GM12878 (cell line): Measurements from ENCODE around the gene ANKFY1. TPM values are rescaled to one million over a fixed set of nuclear protein-coding genes. Genes with fewer than 3 reads are reported as not detected.

Source experiments
- ATAC-seq: fragments of 200-7000 bp; cut with Tn5 transposase; 3 replicates; pipeline ENCODE4 v1.9.1; 2020; ENCODE audit warnings: mild to moderate bottlenecking, moderate library complexity
- BruUV-seq: library from RNA; stranded (reverse); fragments of 400-500 nt; replicated peaks from 2 replicates; lab custom pipeline; 2021; lab: Mats Ljungman, UMichigan
- CTCF ChIA-PET: fragments of 300-600 bp; sonication (Branson Sonifier 250); formaldehyde crosslinking; extraction: SDS; loops from one replicate; lab custom pipeline; 2021; ENCODE audit warnings: inconsistent platforms; lab: Yijun Ruan, JAX
- POLR2A ChIA-PET: fragments of 350-600 bp; formaldehyde crosslinking; extraction: SDS; loops from one replicate; lab custom pipeline; 2021; ENCODE audit warnings: inconsistent platforms; lab: Charles Lee
- RAD21 ChIA-PET: fragments of 300-600 bp; sonication (Branson Sonifier 250); formaldehyde crosslinking; loops from one replicate; lab custom pipeline; 2023; ENCODE audit warnings: antibody characterized with exemption; ENCODE audit not compliant: unreplicated experiment; lab: Charles Lee
- SMC1A ChIA-PET: fragments of 300-600 bp; sonication (Branson Sonifier 250); formaldehyde crosslinking; loops from one replicate; lab custom pipeline; 2023; ENCODE audit not compliant: unreplicated experiment, uncharacterized antibody; lab: Charles Lee
- DNase-seq: peaks from one replicate; pipeline ENCODE4 v3.0.0-alpha.2; 2011; ENCODE audit warnings: low read depth, low spot score
- FAIRE-seq: peaks from 3 replicates; lab custom pipeline; 2011; peaks lifted over from hg19 to GRCh38; lab: Jason Lieb, UNC
- H2AFZ ChIP-seq: 2 replicates; pipeline ENCODE4 v1.6.0; 2011; ENCODE audit warnings: low read depth, low read length, control low read depth; ENCODE audit not compliant: control insufficient read depth
- H3K27ac ChIP-seq: 2 replicates; pipeline ENCODE4 v1.5.1; 2011; ENCODE audit warnings: control low read depth; ENCODE audit not compliant: control insufficient read depth, insufficient read depth
- H3K27me3 ChIP-seq, 2 experiments: replicated peaks in 1 of 2; 2 replicates each; pipeline versions ENCODE4 v1.6.0 to v1.6.1; 2011; ENCODE audit warnings: low read length in 1 of 2; ENCODE audit not compliant: control insufficient read depth in 2 of 2, insufficient read depth in 2 of 2
- H3K36me3 ChIP-seq, 2 experiments: 2 replicates each; pipeline ENCODE4 v1.5.1; 2011; ENCODE audit warnings: low read length in 1 of 2; ENCODE audit not compliant: control insufficient read depth in 2 of 2, insufficient read depth in 2 of 2
- H3K4me1 ChIP-seq: 2 replicates; pipeline ENCODE4 v1.6.1; 2011; ENCODE audit warnings: mild to moderate bottlenecking, low read length, moderate library complexity, mixed read lengths; ENCODE audit not compliant: control insufficient read depth, insufficient read depth
- H3K4me2 ChIP-seq: 2 replicates; pipeline ENCODE4 v1.6.0; 2011; ENCODE audit warnings: control low read depth; ENCODE audit not compliant: control insufficient read depth, insufficient read depth
- H3K4me3 ChIP-seq: fragments of 200-600 bp; sonication (generic); 2 replicates; pipeline ENCODE4 v1.5.1; 2016
- H3K79me2 ChIP-seq: 2 replicates; pipeline ENCODE4 v1.6.0; 2011; ENCODE audit warnings: low read length; ENCODE audit not compliant: control insufficient read depth, insufficient read depth
- H3K9ac ChIP-seq: 2 replicates; pipeline ENCODE4 v1.8.0; 2011; ENCODE audit warnings: low read length, control low read depth, mixed read lengths; ENCODE audit not compliant: control insufficient read depth, insufficient read depth
- H3K9me3 ChIP-seq: replicated peaks from 3 replicates; pipeline ENCODE4 v1.5.1; 2011; ENCODE audit warnings: mild to moderate bottlenecking, low read length; ENCODE audit not compliant: control insufficient read depth, insufficient read depth
- H4K20me1 ChIP-seq: 2 replicates; pipeline ENCODE4 v1.6.0; 2011; ENCODE audit not compliant: control insufficient read depth, insufficient read depth
- CEBPB ChIP-seq, 2 experiments: fragments of 150-350 bp in 1 of 2; IDR thresholded peaks; 2 replicates each; pipeline ENCODE4 v1.6.1; 2012 to 2014; ENCODE audit warnings: low read depth in 2 of 2, low read length in 2 of 2, borderline replicate concordance in 1 of 2, inconsistent platforms in 1 of 2
- CREM ChIP-seq: IDR thresholded peaks from 2 replicates; pipeline ENCODE4 v1.6.1; 2014; ENCODE audit warnings: antibody characterized with exemption, low read depth
- KLF5 ChIP-seq: fragments of 450-650 bp; IDR thresholded peaks from 2 replicates; pipeline ENCODE4 v1.6.1; 2014; ENCODE audit warnings: mild to moderate bottlenecking; ENCODE audit not compliant: partially characterized antibody
- MYC ChIP-seq: IDR thresholded peaks from 2 replicates; pipeline ENCODE4 v1.6.1; 2011; ENCODE audit warnings: mild to moderate bottlenecking, low read length, moderate library complexity, inconsistent platforms; ENCODE audit not compliant: insufficient read depth, insufficient replicate concordance, insufficient read length, severe bottlenecking
- NFXL1 ChIP-seq: fragments of 450-650 bp; IDR thresholded peaks from 2 replicates; pipeline ENCODE4 v1.6.1; 2017; ENCODE audit warnings: antibody characterized with exemption, mild to moderate bottlenecking, borderline replicate concordance
- NFYB ChIP-seq: IDR thresholded peaks from 2 replicates; pipeline ENCODE4 v1.6.1; 2011; ENCODE audit warnings: low read depth, mild to moderate bottlenecking, low read length, improper control_type of control experiment, moderate library complexity; ENCODE audit not compliant: insufficient read depth
- ZBED1 ChIP-seq: IDR thresholded peaks from 2 replicates; pipeline ENCODE4 v1.6.1; 2016; ENCODE audit warnings: borderline replicate concordance
- WGBS: methylation state at CpG from one replicate; pipeline ENCODE4 v1.1.6; 2016; ENCODE audit warnings: low lambda C conversion rate; ENCODE audit not compliant: insufficient replicate concordance, insufficient coverage; ENCODE audit errors: missing lambda C conversion rate; 5-methylcytosine and 5-hydroxymethylcytosine counted together
- in situ Hi-C: fragments of 300-500 bp; cut with MboI; formaldehyde crosslinking; loops from 9 replicates; pipeline ENCODE4 v1.14.3; 2018; ENCODE audit warnings: mixed read lengths
- intact Hi-C: fragments of 100-400 bp; cut with micrococcal nuclease; formaldehyde crosslinking; loops from one replicate; pipeline ENCODE4 v1.14.2; 2022; ENCODE audit not compliant: unreplicated experiment
- polyA plus RNA-seq, 11 experiments: library from polyadenylated mRNA; depleted of rRNA in 4 of 11; unstranded in 6 of 11; stranded (reverse) in 5 of 11; fragments of >200 nt; fragmentation: Nextera tagmentation in 4 of 11; fragmentation: Illumina TruSeq in 1 of 11; extraction: Ambion mirVana in 4 of 11; extraction: Trizol in 1 of 11; gene quantifications; 1 replicate in 1 of 11; 2 replicates in 10 of 11; pipeline versions ENCODE4 v1.2.1 to v1.2.3, GENCODE V29; 2011 to 2016; ENCODE audit warnings: inconsistent platforms in 2 of 11, missing spikeins in 2 of 11, low read depth in 1 of 11
- total RNA-seq, 4 experiments: library from RNA; depleted of rRNA in 3 of 4; stranded (reverse); fragments of >200 nt in 3 of 4; fragmentation: Illumina TruSeq in 1 of 4; extraction: Trizol in 1 of 4; gene quantifications; 2 replicates each; pipeline versions ENCODE4 v1.2.1 to v1.2.3, GENCODE V29; 2013 to 2021
- TF ChIP-seq, protein P1 (sequence below): fragments of 150-350 bp; IDR thresholded peaks from 2 replicates; pipeline ENCODE4 v1.6.1; 2016; ENCODE audit warnings: low read depth, low read length

Gene ANKFY1
- total and polyA plus RNA-seq, 10 of the 15 experiments (the other 5 are each of a cell fraction or from before 2014, with no cell fraction given) = 3.0 to 27.7 (median 16.4) TPM

DNA sequence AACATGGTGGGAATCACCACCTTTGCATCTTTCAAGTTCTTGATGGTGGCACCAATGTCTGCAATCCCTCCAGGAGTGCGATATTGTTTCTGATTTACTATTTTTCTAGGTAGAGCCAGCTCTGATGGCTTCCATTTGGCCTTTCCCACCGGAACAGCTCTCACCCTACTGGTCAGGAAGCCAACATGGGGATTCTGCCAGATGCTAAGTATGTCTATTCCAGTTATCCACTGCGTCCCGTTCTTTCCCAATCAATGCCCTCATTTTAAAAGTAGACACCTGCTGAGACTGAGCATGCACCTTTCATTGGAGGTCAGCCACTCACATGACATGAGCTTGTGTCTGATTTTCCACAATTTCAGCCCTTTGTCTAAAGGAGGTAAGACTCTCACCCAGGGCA is 144.5 kb downstream of the ANKFY1 start (continued):
- TF ChIP-seq KLF5 = no peak
- no peak for TF ChIP-seq MYC
- TF ChIP-seq ZBED1 = no peak
- no peak for TF ChIP-seq NFXL1
- no peak for TF ChIP-seq CEBPB (IDR thresholded peaks at IDR 0.05; ENCODE audit: borderline replicate concordance in 1 of 2, low read depth in 2 of 2, low read length in 2 of 2)
- TF ChIP-seq, all 136 proteins: peak for 0

DNA sequence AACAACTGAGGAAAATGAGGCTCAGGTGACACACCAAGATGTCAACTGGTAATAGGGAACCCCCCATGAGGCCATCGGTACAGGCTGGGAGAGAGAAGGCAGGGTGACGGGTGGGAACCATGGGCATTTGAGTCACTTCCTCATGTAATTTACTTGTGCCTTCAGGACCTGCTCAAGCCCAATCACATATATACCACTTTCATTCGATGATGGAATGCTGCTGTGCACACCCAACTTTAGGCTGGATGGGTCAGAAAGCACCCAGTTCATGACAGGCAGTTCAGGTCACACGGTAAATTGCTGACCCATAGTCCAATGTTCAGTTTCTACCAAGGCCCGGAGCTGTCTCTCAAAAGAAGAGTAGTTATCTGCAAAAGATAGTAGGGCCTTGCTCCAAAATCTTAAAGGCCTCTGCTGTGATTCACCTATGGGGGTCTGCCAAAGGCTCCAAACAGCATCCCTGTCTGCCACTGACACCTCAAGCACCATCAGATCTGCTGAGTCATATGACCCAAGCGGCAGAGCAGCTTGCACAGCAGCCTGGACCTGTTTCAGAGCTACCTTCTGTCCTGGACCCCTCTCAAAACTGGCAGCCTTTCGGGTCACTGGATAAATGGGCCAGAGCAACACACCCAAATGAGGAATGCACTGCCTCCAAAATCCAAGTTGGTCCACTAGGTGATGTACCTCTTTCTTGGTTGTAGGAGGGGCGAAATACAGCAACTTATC is 145.6 kb downstream of the ANKFY1 start:
- H3K36me3 ChIP-seq = peaks cover 15 to 17% of the 10 kb centered on the region in 2 experiments
- no peak overlapping the region for H3K4me3 ChIP-seq
- FAIRE-seq (no peak), ATAC-seq (no peak), DNase-seq (no peak)
- intact Hi-C loops (no loop called here), in situ Hi-C loops (no loop called here)
- no peak overlapping the region for H3K4me2 ChIP-seq
- no peaks in the 10 kb centered on the region for H3K9me3 ChIP-seq
- no peak overlapping the region for H3K27ac ChIP-seq
- 97% methylated on average over 8 of the region's 8 CpGs for WGBS
- no TSS peak for BruUV-seq
- H4K20me1 ChIP-seq = no peaks in the 10 kb centered on the region
- ChIA-PET RAD21 (no interaction called here), CTCF (no interaction called here), SMC1A (interaction anchor here (0.6 kb wide), 1 partner anchor 124 kb away, joined by 3 read pairs; no protein-coding TSS in a partner anchor), POLR2A (no interaction called here)
- no peak overlapping the region for H2AFZ ChIP-seq
- no peak overlapping the region for H3K9ac ChIP-seq
- no peaks in the 10 kb centered on the region for H3K79me2 ChIP-seq
- H3K27me3 ChIP-seq = no peaks in the 10 kb centered on the region
- TF ChIP-seq CREM = no peak
- TF ChIP-seq NFYB = no peak
- TF ChIP-seq, protein P1, sequence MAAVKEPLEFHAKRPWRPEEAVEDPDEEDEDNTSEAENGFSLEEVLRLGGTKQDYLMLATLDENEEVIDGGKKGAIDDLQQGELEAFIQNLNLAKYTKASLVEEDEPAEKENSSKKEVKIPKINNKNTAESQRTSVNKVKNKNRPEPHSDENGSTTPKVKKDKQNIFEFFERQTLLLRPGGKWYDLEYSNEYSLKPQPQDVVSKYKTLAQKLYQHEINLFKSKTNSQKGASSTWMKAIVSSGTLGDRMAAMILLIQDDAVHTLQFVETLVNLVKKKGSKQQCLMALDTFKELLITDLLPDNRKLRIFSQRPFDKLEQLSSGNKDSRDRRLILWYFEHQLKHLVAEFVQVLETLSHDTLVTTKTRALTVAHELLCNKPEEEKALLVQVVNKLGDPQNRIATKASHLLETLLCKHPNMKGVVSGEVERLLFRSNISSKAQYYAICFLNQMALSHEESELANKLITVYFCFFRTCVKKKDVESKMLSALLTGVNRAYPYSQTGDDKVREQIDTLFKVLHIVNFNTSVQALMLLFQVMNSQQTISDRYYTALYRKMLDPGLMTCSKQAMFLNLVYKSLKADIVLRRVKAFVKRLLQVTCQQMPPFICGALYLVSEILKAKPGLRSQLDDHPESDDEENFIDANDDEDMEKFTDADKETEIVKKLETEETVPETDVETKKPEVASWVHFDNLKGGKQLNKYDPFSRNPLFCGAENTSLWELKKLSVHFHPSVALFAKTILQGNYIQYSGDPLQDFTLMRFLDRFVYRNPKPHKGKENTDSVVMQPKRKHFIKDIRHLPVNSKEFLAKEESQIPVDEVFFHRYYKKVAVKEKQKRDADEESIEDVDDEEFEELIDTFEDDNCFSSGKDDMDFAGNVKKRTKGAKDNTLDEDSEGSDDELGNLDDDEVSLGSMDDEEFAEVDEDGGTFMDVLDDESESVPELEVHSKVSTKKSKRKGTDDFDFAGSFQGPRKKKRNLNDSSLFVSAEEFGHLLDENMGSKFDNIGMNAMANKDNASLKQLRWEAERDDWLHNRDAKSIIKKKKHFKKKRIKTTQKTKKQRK = no peak
- H3K4me1 ChIP-seq = no peaks in the 10 kb centered on the region
